Peyer's patch (tissue), 4 donors: ENCODE data around the gene RPL27A.

Experiments used
- POLR2A ChIP-seq, 2 donors: fragments of 450-650 bp; IDR thresholded peaks; one replicate each; pipeline ENCODE4 v1.5.1; 2017; ENCODE audit warnings: antibody characterized with exemption in 2 of 2, mild to moderate bottlenecking in 2 of 2, moderate library complexity in 2 of 2
- TF ChIP-seq, protein P1 (sequence below), 6 experiments: fragments of 450-650 bp in 4 of 6; fragments of 200-600 bp in 2 of 6; sonication (generic) in 1 of 6; IDR thresholded peaks; one replicate each; pipeline ENCODE4 v1.5.1; 2017 to 2019; ENCODE audit warnings: antibody characterized with exemption in 6 of 6, mild to moderate bottlenecking in 3 of 6, moderate library complexity in 1 of 6

DNA sequence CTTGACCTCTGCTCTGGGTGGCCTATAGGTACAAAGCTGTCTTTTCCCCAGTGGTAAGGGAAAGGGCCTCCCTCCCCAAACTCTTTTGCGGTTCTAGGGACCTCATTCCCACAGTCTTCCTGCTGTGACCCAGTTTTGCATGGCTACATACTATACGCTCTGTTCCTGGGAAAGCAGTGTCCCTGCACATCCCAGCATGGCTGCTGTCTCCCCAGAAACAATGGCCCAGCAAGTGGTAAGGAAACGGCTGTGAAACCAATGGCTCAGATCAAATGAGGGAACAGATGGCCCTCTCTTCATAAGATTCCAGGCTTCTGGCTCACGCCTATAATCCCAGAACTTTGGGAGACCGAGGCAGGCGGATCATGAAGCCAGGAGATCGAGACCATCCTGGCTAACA is 41.1 kb downstream of the RPL27A start:
- TF ChIP-seq, protein P1, sequence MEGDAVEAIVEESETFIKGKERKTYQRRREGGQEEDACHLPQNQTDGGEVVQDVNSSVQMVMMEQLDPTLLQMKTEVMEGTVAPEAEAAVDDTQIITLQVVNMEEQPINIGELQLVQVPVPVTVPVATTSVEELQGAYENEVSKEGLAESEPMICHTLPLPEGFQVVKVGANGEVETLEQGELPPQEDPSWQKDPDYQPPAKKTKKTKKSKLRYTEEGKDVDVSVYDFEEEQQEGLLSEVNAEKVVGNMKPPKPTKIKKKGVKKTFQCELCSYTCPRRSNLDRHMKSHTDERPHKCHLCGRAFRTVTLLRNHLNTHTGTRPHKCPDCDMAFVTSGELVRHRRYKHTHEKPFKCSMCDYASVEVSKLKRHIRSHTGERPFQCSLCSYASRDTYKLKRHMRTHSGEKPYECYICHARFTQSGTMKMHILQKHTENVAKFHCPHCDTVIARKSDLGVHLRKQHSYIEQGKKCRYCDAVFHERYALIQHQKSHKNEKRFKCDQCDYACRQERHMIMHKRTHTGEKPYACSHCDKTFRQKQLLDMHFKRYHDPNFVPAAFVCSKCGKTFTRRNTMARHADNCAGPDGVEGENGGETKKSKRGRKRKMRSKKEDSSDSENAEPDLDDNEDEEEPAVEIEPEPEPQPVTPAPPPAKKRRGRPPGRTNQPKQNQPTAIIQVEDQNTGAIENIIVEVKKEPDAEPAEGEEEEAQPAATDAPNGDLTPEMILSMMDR (IDR thresholded peaks at IDR 0.05), result no peak
- TF ChIP-seq POLR2A (IDR thresholded peaks at IDR 0.05), result no peak
